ACHN (cell line): ENCODE measurements around the gene MKNK1.
A peak's percentile ranks its signal among the peaks of the same experiment; 100 is the strongest.

Experiments used
- DNase-seq: peaks from one replicate; pipeline ENCODE4 v3.0.0-alpha.2; 2015
- in situ Hi-C: cut with HindIII; loops from 2 replicates; pipeline ENCODE4 v1.10.0; 2017; ENCODE audit warnings: low sequenced_read_pairs, low pct_ligation_motif_present, low pct_unique_long_range_greater_than_20kb

The MKNK1 gene

DNA sequence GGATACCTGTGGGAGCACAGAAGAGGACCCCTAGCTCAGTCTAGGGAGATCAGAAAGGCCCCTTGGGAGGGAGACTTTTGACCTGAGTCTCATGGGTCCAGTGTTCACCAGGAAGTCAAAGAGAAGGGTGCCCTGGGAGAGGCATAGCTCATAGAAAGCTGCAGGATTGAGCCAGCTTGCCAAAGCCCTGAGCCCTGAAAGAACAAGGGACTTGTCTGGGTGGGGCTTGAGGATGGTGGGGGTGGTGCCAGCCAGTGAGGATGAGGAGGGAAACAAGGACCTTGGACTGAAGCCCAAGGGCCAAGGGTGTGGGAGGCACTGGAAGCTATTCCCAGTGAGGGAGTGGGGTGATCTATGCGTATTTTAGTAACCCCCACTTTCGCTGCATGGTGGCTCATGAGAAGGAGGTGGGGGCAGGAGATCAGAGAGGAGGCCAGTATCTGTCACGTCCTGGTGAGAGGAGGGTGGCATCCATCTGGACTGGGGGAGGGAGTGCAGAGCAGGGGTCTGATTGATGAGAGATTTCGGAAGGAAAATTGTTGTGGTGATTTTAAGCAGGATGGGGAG is 86.1 kb downstream of the MKNK1 start:
- no peak for DNase-seq
- in situ Hi-C loops = no loop called here

DNA sequence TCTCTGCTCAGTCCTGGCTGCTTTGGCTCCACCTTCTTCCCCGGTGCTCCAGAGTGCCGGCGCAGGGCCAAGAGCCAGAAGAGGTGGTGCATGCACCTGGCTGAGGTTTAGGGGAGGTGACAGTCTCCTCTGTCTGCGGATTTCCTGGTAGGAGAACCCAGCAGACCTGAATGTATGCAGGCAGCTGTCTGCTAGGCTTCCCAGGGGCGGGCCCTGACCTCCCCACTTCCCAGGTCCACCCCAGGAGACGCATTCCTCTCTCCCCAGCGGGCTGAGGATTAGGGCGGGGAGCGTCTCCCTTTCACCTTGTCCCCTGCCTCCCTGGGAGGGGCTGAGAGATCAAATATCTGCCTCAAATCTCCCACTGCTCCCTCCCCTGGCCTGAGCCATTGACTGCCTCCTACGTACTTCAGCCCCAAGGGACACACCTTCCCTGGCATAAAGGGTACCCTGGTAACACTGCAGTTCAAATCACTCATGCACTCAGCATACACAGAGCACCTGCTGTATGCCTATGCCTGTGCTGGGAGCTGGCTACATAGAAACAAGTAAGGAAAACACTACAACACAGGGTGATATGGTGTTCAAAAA is 87.0 kb downstream of the MKNK1 start:
- peak; percentile 30 for DNase-seq
- in situ Hi-C loops = no loop called here

DNA sequence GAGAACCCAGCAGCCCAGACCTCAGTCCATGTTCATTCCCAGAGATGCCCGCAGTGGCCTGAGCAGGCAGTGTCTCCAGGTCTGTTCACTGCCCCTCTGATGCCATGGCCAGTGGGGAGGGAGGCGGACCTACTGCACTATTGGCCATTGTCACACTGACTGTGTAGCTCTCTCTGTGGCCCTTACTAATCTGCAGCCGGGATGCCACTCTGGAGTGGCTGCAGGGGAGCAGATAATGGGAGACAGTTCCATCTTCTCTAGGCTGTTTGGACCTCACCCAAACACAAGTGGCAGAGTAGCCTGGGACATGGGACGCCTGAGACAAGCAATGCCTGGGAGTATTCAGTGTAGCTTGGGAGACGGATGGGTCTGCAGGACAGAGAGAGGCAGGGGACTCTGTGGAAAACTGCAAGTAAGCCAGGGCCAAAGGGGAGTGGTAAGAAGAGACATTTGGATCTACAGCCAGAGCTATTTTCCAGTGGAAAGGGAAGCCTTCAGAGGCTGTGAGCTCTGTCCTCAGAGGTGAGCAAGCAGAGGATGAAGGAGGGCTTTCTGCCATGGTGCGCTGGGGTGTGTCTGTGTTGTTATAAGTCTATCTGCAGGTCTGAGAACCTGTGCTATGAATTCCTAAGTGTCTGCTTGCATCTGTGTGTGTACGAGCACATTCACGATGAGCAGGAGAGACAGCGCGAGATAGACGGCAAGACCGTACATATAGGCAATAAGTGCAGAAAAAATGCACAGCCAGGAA is 87.7 kb downstream of the MKNK1 start:
- DNase-seq = no peak

GRCh38 chr1:46515576-46515975 is 88.5 kb downstream of the MKNK1 start:
- in situ Hi-C loops = no loop called here
- no peak for DNase-seq

More for the DNA sequence above, 87.7 kb downstream of the MKNK1 start:
- in situ Hi-C loops = no loop called here

- no peak for DNase-seq
- in situ Hi-C loops = no loop called here
These were observed 90.5 kb downstream of the MKNK1 start for GRCh38 chr1:46513536-46513935.

- in situ Hi-C loops = no loop called here
- DNase-seq = no peak
These were observed 91.3 kb downstream of the MKNK1 start for GRCh38 chr1:46512792-46513190.

DNA sequence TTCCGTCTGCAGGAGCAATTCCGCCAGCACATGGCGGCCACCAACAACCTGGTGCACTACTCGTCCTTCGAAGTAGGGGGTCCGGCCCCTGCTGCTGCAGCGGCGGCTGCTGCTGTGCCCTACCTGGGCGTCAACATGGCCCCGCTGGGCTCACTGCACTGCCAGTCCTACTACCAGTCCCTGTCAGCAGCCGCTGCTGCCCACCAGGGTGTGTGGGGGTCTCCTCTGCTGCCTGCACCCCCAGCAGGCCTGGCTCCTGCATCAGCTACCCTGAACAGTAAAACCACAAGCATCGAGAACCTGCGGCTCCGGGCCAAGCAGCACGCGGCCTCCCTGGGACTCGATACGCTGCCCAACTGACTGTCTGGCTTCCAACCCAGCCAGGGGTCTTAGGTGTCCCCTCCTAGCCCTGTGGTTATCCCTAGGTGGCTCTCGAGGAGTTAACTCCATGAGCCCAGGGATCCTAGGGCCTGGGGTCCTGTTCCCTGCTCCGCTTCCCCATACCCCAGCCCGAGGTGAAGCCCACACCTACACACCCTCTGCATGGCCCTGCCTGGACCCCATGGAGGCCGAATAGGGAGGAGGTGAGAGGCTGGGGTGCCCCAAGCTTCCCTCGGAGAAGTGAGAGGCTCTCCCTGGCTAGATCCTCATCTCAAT is 91.8 kb downstream of the MKNK1 start:
- DNase-seq = no peak
- in situ Hi-C loops = no loop called here

GRCh38 chr1:46510998-46511365 is 93.1 kb downstream of the MKNK1 start:
- no peak for DNase-seq
- in situ Hi-C loops = no loop called here

DNA sequence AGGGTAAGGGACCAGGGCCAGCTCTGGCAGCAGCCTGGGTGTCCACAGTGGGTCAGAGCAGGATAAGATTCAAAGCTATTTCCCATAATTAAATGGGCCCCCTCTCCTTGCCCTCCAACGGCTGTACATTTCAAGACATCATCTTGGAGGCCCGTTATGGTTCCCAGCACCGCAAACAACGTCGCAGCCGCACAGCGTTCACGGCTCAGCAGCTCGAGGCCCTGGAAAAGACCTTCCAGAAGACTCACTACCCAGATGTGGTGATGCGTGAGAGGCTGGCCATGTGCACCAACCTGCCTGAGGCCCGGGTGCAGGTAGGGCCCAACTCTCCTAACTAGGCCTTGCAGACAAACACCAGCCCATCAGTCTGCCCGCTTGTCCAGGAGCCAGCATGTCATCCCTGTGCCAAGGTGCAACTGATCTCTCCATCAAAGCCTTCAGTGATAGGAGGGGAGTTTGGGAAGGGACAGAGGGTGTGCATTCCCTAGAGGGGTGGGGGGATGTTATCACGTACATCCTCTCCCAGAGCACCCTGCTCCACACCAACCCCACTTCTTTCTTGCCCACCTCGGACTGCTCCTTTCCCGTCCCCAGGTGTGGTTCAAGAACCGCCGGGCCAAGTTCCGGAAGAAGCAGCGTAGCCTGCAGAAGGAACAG is 93.6 kb downstream of the MKNK1 start:
- in situ Hi-C loops = no loop called here
- DNase-seq = no peak

DNA sequence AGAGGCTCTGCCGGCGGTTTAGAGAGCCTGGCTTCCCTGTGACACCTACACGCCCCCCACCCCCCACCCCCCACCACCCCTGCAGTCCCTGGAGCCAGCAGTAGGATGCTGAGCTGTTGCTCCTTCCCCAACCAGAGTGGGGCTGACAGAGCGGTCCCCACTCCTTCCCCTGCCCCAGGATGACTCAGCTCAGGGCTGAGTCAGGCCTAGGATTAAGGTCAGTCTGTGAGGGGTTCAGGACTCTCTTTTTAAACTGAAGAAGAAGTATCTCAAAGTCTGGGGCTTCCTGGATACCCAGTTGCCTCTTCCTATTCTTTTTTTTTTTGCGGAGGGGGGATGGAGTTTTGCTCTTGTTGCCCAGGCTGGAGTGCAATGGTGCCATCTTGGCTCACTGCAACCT is 95.3 kb downstream of the MKNK1 start:
- in situ Hi-C loops = no loop called here
- no peak for DNase-seq
